Sigmoid colon (tissue), 7 donors: ENCODE measurements around the gene ARL2. TPM values are rescaled to one million over a fixed set of nuclear protein-coding genes. Genes with fewer than 3 reads are reported as not detected.

Experiments
- DNase-seq: peaks from one replicate; pipeline ENCODE4 v3.0.0-alpha.2; 2019
- H3K27ac ChIP-seq, 4 donors: fragments of 200-600 bp; sonication (generic); one replicate each; pipeline ENCODE4 v1.5.1; 2016 to 2019; ENCODE audit warnings: mild to moderate bottlenecking in 1 of 4
- H3K27me3 ChIP-seq, 3 donors: fragments of 200-600 bp; sonication (generic); one replicate each; pipeline ENCODE4 v1.5.1; 2019; ENCODE audit warnings: mild to moderate bottlenecking in 1 of 3
- H3K36me3 ChIP-seq, 4 donors: fragments of 200-600 bp; sonication (generic); one replicate each; pipeline ENCODE4 v1.5.1; 2016 to 2019
- H3K4me1 ChIP-seq, 4 donors: fragments of 200-600 bp; sonication (generic); one replicate each; pipeline ENCODE4 v1.5.1; 2017 to 2019
- H3K4me3 ChIP-seq, 4 donors: fragments of 200-600 bp; sonication (generic); one replicate each; pipeline ENCODE4 v1.5.1; 2017 to 2019; ENCODE audit warnings: mild to moderate bottlenecking in 2 of 4, moderate library complexity in 1 of 4
- H3K9me3 ChIP-seq, 4 donors: fragments of 200-600 bp in 3 of 4; sonication (generic) in 3 of 4; one replicate each; pipeline versions ENCODE4 v1.5.1 to v1.6.1; 2013 to 2019
- CTCF ChIP-seq, 4 experiments: fragments of 450-650 bp in 3 of 4; fragments of 200-600 bp in 1 of 4; IDR thresholded peaks; one replicate each; pipeline ENCODE4 v1.5.1; 2016 to 2019; ENCODE audit warnings: antibody characterized with exemption in 4 of 4, mild to moderate bottlenecking in 3 of 4, moderate library complexity in 2 of 4
- EP300 ChIP-seq, 4 donors: sonication (generic); formaldehyde crosslinking; IDR thresholded peaks; one replicate each; pipeline ENCODE4 v1.6.1; 2017; ENCODE audit warnings: antibody characterized with exemption in 4 of 4
- POLR2A ChIP-seq, 2 donors: fragments of 450-650 bp; IDR thresholded peaks; one replicate each; pipeline ENCODE4 v1.6.1; 2016; ENCODE audit warnings: antibody characterized with exemption in 2 of 2, mild to moderate bottlenecking in 2 of 2, moderate library complexity in 2 of 2
- POLR2AphosphoS5 ChIP-seq, 4 donors: sonication (generic); formaldehyde crosslinking; IDR thresholded peaks; one replicate each; pipeline ENCODE4 v1.6.1; 2017; ENCODE audit warnings: antibody characterized with exemption in 4 of 4
- WGBS, 2 donors: extraction: QIAGEN DNeasy Blood & Tissue Kit; methylation state at CpG; one replicate each; pipeline ENCODE4 v1.1.7; 2013; 5-methylcytosine and 5-hydroxymethylcytosine counted together
- intact Hi-C: fragments of 100-400 bp; cut with DNase I; formaldehyde crosslinking; loops from one replicate; pipeline ENCODE4 v1.15.1; 2023
- polyA plus RNA-seq, 3 donors: library from polyadenylated mRNA; stranded (reverse); fragments of 200-250 nt; gene quantifications; one replicate each; pipeline ENCODE4 v1.2.3, GENCODE V29; 2013
- small RNA-seq, 3 donors: library from RNA; depleted of rRNA; stranded (forward); fragments of <200 nt; gene quantifications; one replicate each; pipeline ENCODE3, GENCODE V24; 2016
- total RNA-seq, 4 donors: library from RNA; depleted of rRNA; stranded (reverse); fragments of >200 nt; gene quantifications; one replicate each; pipeline ENCODE4 v1.1.0, GENCODE V29; 2016
- donor health status: healthy with polysubstance abuse.
- donor health status: Bipolar disorder and iron deficiency.
- donor health status: healthy.

ARL2 gene
- total and polyA plus RNA-seq, 7 donors, result 92.9 to 157 (median 124) TPM

- Histone ChIP-seq H3K27me3 (no peaks in the 10 kb centered on the region), H3K36me3 (no peaks in the 10 kb centered on the region), H3K4me1 (no peaks in the 10 kb centered on the region), H3K4me3 (no peak overlapping the region), H3K9me3 (no peaks in the 10 kb centered on the region), H3K27ac (no peak overlapping the region)
- DNase-seq, result no peak
- intact Hi-C loops, result no loop called here
- WGBS, 2 donors, result 85 to 93% methylated on average over 4 of the region's 4 CpGs
- TF ChIP-seq POLR2A (IDR thresholded peaks at IDR 0.05) (no peak), CTCF (IDR thresholded peaks at IDR 0.05) (no peak), EP300 (IDR thresholded peaks at IDR 0.05) (no peak), POLR2AphosphoS5 (IDR thresholded peaks at IDR 0.05) (no peak)
Measured at GRCh38 chr11:65066805-65067291, 52.9 kb downstream of the ARL2 start.

- Histone ChIP-seq H3K27ac (no peak overlapping the region), H3K4me3 (no peak overlapping the region), H3K4me1 (no peaks in the 10 kb centered on the region), H3K36me3 (no peaks in the 10 kb centered on the region), H3K27me3 (no peaks in the 10 kb centered on the region), H3K9me3 (no peaks in the 10 kb centered on the region)
- no peak for TF ChIP-seq POLR2A (IDR thresholded peaks at IDR 0.05)
- no peak for TF ChIP-seq CTCF (IDR thresholded peaks at IDR 0.05)
- no peak for TF ChIP-seq POLR2AphosphoS5 (IDR thresholded peaks at IDR 0.05)
- TF ChIP-seq EP300 (IDR thresholded peaks at IDR 0.05), result no peak
- intact Hi-C loops, result no loop called here
- no peak for DNase-seq
- WGBS, 2 donors, result 87 to 89% methylated on average over 10 of the region's 10 CpGs
Measured at GRCh38 chr11:65067446-65067845, 53.5 kb downstream of the ARL2 start.

- H3K27ac ChIP-seq, result no peak overlapping the region
- H3K4me1 ChIP-seq, result no peaks in the 10 kb centered on the region
- intact Hi-C loops, result no loop called here
- TF ChIP-seq POLR2A (IDR thresholded peaks at IDR 0.05) (no peak), POLR2AphosphoS5 (IDR thresholded peaks at IDR 0.05) (no peak), EP300 (IDR thresholded peaks at IDR 0.05) (no peak), CTCF (IDR thresholded peaks at IDR 0.05) (no peak)
- no peaks in the 10 kb centered on the region for H3K9me3 ChIP-seq
- no peaks in the 10 kb centered on the region for H3K36me3 ChIP-seq
- no peak for DNase-seq
- 44 to 46% methylated on average over 9 of the region's 9 CpGs for WGBS, 2 donors
- H3K27me3 ChIP-seq, result no peaks in the 10 kb centered on the region
- H3K4me3 ChIP-seq, result no peak overlapping the region
Measured at GRCh38 chr11:65069217-65069616, 55.3 kb downstream of the ARL2 start.

Small RNA genes within 50 kb of the gene (small RNA-seq; reads per million reads assigned to genes)
- 0 to 0.11 (median 0) reads per million in 3 donors for gene MIR6879
- 0 to 0.11 (median 0) reads per million in 3 donors for gene SNX15

Other genes starting within 250 kb of the ARL2 start
- 100 to 1,000 TPM; 185 to 381 (median 294) TPM for gene SF1, start 235.6 kb upstream of the ARL2 start, total RNA-seq
- gene SF1, start 235.6 kb upstream of the ARL2 start, polyA plus RNA-seq, result 100 to 1,000 TPM in 1 of 3 donors, 10 to 100 TPM in 2; 36.5 to 126 (median 43.2) TPM
- gene MAP4K2, start 210.9 kb upstream of the ARL2 start, total RNA-seq, result 10 to 100 TPM; 11.5 to 23.5 (median 16.6) TPM
- gene MAP4K2, start 210.9 kb upstream of the ARL2 start, polyA plus RNA-seq, result 10 to 100 TPM in 2 of 3 donors, 1 to 10 TPM in 1; 9.0 to 19.8 (median 11.1) TPM
- gene MEN1, start 203.6 kb upstream of the ARL2 start, total RNA-seq, result 10 to 100 TPM in 1 of 4 donors, 1 to 10 TPM in 3; 6.8 to 12.7 (median 8.8) TPM
- 10 to 100 TPM in 2 of 3 donors, 1 to 10 TPM in 1; 9.0 to 26.1 (median 10.9) TPM for gene MEN1, start 203.6 kb upstream of the ARL2 start, polyA plus RNA-seq
- gene CDC42BPG, start 169.5 kb upstream of the ARL2 start, total RNA-seq, result under 1 TPM in 3 of 4 donors, not detected in 1; 0.16 to 0.83 (median 0.36) TPM
- gene CDC42BPG, start 169.5 kb upstream of the ARL2 start, polyA plus RNA-seq, result 10 to 100 TPM; 19.8 to 39.8 (median 20.8) TPM
- gene EHD1, start 135.5 kb upstream of the ARL2 start, total RNA-seq, result 10 to 100 TPM; 38.5 to 73.1 (median 44.1) TPM
- gene EHD1, start 135.5 kb upstream of the ARL2 start, polyA plus RNA-seq, result 10 to 100 TPM; 27.0 to 54.0 (median 29.4) TPM
- gene ATG2A, start 97.0 kb upstream of the ARL2 start, total RNA-seq, result 10 to 100 TPM; 12.1 to 22.7 (median 14.4) TPM
- gene ATG2A, start 97.0 kb upstream of the ARL2 start, polyA plus RNA-seq, result 10 to 100 TPM; 13.2 to 27.6 (median 19.4) TPM
- 10 to 100 TPM; 17.8 to 27.3 (median 21.3) TPM for gene PPP2R5B, start 89.5 kb upstream of the ARL2 start, total RNA-seq
- 10 to 100 TPM; 15.6 to 23.4 (median 18.1) TPM for gene PPP2R5B, start 89.5 kb upstream of the ARL2 start, polyA plus RNA-seq
- gene GPHA2, start 78.3 kb upstream of the ARL2 start, total RNA-seq, result 1 to 10 TPM in 1 of 4 donors, not detected in 3; 2.9 TPM
- under 1 TPM in 1 of 3 donors, not detected in 2; 0.47 TPM for gene GPHA2, start 78.3 kb upstream of the ARL2 start, polyA plus RNA-seq
- gene MAJIN, start 42.1 kb upstream of the ARL2 start, total RNA-seq, result not detected
- gene MAJIN, start 42.1 kb upstream of the ARL2 start, polyA plus RNA-seq, result under 1 TPM in 1 of 3 donors, not detected in 2; 0.25 TPM
- 1 to 10 TPM; 1.8 to 4.7 (median 3.7) TPM for gene BATF2, start 17.2 kb upstream of the ARL2 start, total RNA-seq
- gene BATF2, start 17.2 kb upstream of the ARL2 start, polyA plus RNA-seq, result 10 to 100 TPM; 11.6 to 31.3 (median 14.4) TPM
- gene SNX15, start 13.3 kb downstream of the ARL2 start, total RNA-seq, result 10 to 100 TPM; 20.1 to 36.6 (median 25.2) TPM
- 10 to 100 TPM; 21.8 to 31.4 (median 28.8) TPM for gene SNX15, start 13.3 kb downstream of the ARL2 start, polyA plus RNA-seq
- gene SAC3D1, start 27.1 kb downstream of the ARL2 start, total RNA-seq, result 10 to 100 TPM in 3 of 4 donors, 1 to 10 TPM in 1; 9.1 to 17.8 (median 14.1) TPM
- 10 to 100 TPM; 10.2 to 20.3 (median 10.9) TPM for gene SAC3D1, start 27.1 kb downstream of the ARL2 start, polyA plus RNA-seq
- gene NAALADL1, start 44.4 kb downstream of the ARL2 start, total RNA-seq, result 10 to 100 TPM; 29.9 to 73.1 (median 46.2) TPM
- gene NAALADL1, start 44.4 kb downstream of the ARL2 start, polyA plus RNA-seq, result 10 to 100 TPM in 2 of 3 donors, 1 to 10 TPM in 1; 8.8 to 26.4 (median 16.2) TPM
- 1 to 10 TPM in 2 of 4 donors, under 1 TPM in 1, not detected in 1; 0.33 to 7.5 (median 3.3) TPM for gene CDCA5, start 69.9 kb downstream of the ARL2 start, total RNA-seq
- gene CDCA5, start 69.9 kb downstream of the ARL2 start, polyA plus RNA-seq, result 10 to 100 TPM in 1 of 3 donors, 1 to 10 TPM in 2; 1.2 to 21.5 (median 6.0) TPM
- gene ZFPL1, start 70.1 kb downstream of the ARL2 start, total RNA-seq, result 10 to 100 TPM; 26.1 to 38.8 (median 36.9) TPM
- gene ZFPL1, start 70.1 kb downstream of the ARL2 start, polyA plus RNA-seq, result 10 to 100 TPM; 48.6 to 61.5 (median 52.9) TPM
- gene VPS51, start 82.1 kb downstream of the ARL2 start, total RNA-seq, result 100 to 1,000 TPM; 211 to 752 (median 281) TPM
- gene VPS51, start 82.1 kb downstream of the ARL2 start, polyA plus RNA-seq, result 100 to 1,000 TPM in 2 of 3 donors, 10 to 100 TPM in 1; 86.2 to 180 (median 108) TPM
- gene TM7SF2, start 97.7 kb downstream of the ARL2 start, total RNA-seq, result 10 to 100 TPM; 15.6 to 20.3 (median 17.5) TPM
- 10 to 100 TPM in 2 of 3 donors, 1 to 10 TPM in 1; 3.6 to 43.2 (median 10.2) TPM for gene TM7SF2, start 97.7 kb downstream of the ARL2 start, polyA plus RNA-seq
- 10 to 100 TPM; 13.6 to 16.3 (median 15.0) TPM for gene ZNHIT2, start 103.5 kb downstream of the ARL2 start, total RNA-seq
- 10 to 100 TPM in 1 of 3 donors, 1 to 10 TPM in 2; 8.3 to 12.7 (median 9.6) TPM for gene ZNHIT2, start 103.5 kb downstream of the ARL2 start, polyA plus RNA-seq
- gene FAU, start 108.0 kb downstream of the ARL2 start, total RNA-seq, result 1,000 to 10,000 TPM; 1,235 to 1,561 (median 1,347) TPM
- gene FAU, start 108.0 kb downstream of the ARL2 start, polyA plus RNA-seq, result 1,000 to 10,000 TPM in 2 of 3 donors, 100 to 1,000 TPM in 1; 811 to 1,178 (median 1,151) TPM
- 100 to 1,000 TPM in 1 of 4 donors, 10 to 100 TPM in 3; 41.5 to 104 (median 72.4) TPM for gene MRPL49, start 108.2 kb downstream of the ARL2 start, total RNA-seq
- 10 to 100 TPM; 63.7 to 76.3 (median 69.8) TPM for gene MRPL49, start 108.2 kb downstream of the ARL2 start, polyA plus RNA-seq
- 10 to 100 TPM; 17.1 to 36.0 (median 24.3) TPM for gene SYVN1, start 120.4 kb downstream of the ARL2 start, total RNA-seq
- gene SYVN1, start 120.4 kb downstream of the ARL2 start, polyA plus RNA-seq, result 10 to 100 TPM in 1 of 3 donors, 1 to 10 TPM in 2; 5.1 to 43.5 (median 7.2) TPM
- gene SPDYC, start 156.1 kb downstream of the ARL2 start, total RNA-seq, result not detected
- gene SPDYC, start 156.1 kb downstream of the ARL2 start, polyA plus RNA-seq, result not detected
- gene CAPN1, start 167.8 kb downstream of the ARL2 start, total RNA-seq, result 100 to 1,000 TPM in 3 of 4 donors, 10 to 100 TPM in 1; 84.5 to 193 (median 133) TPM
- gene CAPN1, start 167.8 kb downstream of the ARL2 start, polyA plus RNA-seq, result 100 to 1,000 TPM; 156 to 245 (median 210) TPM
- 1 to 10 TPM; 3.6 to 8.8 (median 4.8) TPM for gene POLA2, start 247.8 kb downstream of the ARL2 start, total RNA-seq
- gene POLA2, start 247.8 kb downstream of the ARL2 start, polyA plus RNA-seq, result 10 to 100 TPM in 1 of 3 donors, 1 to 10 TPM in 2; 4.6 to 13.4 (median 5.4) TPM